GM18858 (cell line): Measurements from ENCODE around the gene COL8A1.

ENCODE experiments used
- ATAC-seq: cut with Tn5 transposase; IDR thresholded peaks from one replicate; pipeline ENCODE4 v1.9.1; 2021; ENCODE audit not compliant: unreplicated experiment

The COL8A1 gene

DNA sequence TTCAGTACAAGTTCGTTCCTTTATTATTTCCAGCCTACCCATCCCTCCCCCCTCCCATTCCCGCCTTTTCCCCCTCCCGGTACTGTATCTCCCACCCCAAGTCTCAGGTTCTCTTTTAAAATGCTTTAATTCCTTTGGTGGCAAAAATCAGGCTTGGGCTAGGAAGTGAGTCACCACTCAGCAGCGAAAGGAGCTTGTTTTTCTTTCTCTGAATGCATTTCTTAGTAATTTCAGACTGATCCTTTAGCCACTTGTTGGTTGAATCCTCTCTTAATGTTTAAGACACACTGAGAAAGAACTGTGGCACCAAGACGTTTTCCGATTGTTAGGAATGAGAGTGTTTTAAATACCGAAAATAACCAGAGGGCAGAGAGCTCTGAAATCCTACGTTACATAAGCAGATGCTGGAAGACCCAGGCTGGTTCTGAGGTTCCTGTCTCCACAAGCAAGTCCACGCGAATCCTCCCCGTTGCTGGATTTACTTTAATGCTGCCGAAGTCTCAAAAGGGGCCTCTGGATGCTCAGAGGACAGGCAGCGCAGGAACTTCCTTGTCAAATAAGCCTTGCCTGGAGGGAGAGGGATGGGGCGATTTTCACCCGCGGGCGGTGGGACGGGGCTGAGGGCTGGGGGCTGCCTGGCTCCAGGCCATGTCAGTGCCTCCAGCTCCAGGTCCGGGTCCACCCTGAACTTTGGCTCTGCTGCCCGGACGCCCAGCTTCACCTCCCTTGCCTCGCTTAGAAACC is 854 bp upstream of the COL8A1 start:
- no peak for ATAC-seq

- no peak for ATAC-seq
Observed at GRCh38 chr3:99639579-99639978, 1.2 kb downstream of the COL8A1 start.

- ATAC-seq, result no peak
Observed at GRCh38 chr3:99640214-99640851, 1.9 kb downstream of the COL8A1 start.

- no peak for ATAC-seq
Observed at GRCh38 chr3:99641480-99641879, 3.1 kb downstream of the COL8A1 start.

- ATAC-seq, result no peak
Observed at GRCh38 chr3:99641982-99642381, 3.6 kb downstream of the COL8A1 start.

GRCh38 chr3:99644017-99644416 is 5.6 kb downstream of the COL8A1 start:
- ATAC-seq, result no peak

DNA sequence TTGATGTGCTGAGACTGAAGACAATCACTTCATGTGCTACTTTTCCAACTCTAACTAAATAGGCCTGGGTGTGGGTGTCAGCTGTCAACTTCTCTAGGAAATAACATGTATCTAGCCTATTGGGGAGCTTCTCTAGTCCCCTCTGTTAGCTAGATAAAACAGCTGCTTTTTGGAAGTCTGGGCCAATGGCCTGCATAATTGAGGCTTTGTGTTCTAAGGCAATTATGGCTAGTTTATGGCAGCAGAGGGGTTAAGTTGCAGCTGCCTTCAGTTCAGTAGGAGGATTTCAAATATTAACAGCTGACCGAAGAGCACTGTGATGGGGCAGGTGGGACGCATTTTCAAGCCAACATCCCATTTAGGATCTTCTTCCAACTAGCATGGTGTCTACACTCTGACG is 6.4 kb downstream of the COL8A1 start:
- no peak for ATAC-seq

GRCh38 chr3:99645277-99646106 is 7.1 kb downstream of the COL8A1 start:
- ATAC-seq, result no peak

- ATAC-seq, result no peak
Observed at GRCh38 chr3:99646107-99646435, 7.7 kb downstream of the COL8A1 start.

DNA sequence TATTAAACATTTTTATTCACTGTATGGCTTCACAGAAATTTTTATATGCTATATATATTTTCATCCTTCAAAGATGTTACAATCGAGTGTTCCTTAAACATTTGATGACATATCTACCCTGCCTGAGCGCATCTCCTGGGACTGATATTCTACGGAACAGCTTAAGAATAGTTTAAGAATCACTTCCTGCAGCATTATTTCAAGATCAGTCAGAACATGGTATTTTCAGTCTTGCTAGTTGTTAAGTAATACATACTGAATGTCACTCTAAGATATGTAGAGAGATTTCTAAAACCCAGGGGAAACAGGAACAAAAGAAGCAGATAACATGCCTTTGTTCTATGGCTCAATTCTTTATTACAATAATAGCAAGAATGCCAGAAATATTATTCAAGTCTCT is 8.7 kb downstream of the COL8A1 start:
- ATAC-seq, result no peak

GRCh38 chr3:99648101-99648500 is 9.7 kb downstream of the COL8A1 start:
- ATAC-seq, result no peak

DNA sequence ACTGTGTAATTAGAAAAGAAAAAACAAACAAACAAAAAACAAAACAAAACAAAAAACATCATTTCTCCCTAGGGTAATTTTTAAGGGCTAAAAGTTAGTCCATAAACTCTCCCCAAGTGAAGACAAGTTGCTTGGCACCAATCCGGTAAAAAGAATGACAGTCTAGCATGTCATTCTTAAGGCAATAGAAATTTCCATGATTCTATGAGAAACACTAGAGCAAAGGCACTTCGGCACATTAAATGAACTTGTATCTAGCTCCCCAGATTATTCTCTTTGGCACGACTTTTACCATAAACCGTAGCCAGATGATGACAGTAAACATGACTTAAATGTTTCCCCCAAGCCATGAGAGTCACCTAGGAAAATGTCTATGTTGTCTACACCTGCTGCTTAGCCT is 10.1 kb downstream of the COL8A1 start:
- no peak for ATAC-seq

- no peak for ATAC-seq
Observed at GRCh38 chr3:99651531-99651930, 13.1 kb downstream of the COL8A1 start.

DNA sequence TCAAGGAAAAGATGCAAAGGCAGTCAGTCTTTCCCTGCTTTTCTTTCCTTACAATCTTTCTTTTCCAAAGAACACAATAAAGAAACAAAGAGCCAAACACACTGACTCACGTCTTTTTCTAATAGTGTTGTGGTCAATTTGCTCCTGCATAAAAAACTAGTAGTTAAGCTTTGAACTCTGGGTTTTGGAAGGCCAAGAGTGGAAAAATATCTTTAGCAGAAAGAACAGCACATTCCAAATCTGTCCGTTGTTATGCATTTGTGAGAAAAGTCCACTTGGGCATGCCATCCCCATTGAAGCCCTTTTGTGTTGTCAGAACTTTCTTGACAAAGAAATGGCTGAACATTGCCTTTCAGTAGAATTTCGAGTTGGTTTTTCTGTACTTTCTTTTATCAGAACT is 18.2 kb downstream of the COL8A1 start:
- no peak for ATAC-seq

GRCh38 chr3:99658274-99658673 is 19.9 kb downstream of the COL8A1 start:
- ATAC-seq, result no peak

GRCh38 chr3:99659032-99659431 is 20.6 kb downstream of the COL8A1 start:
- no peak for ATAC-seq

GRCh38 chr3:99659951-99660350 is 21.6 kb downstream of the COL8A1 start:
- no peak for ATAC-seq

- no peak for ATAC-seq
Observed at GRCh38 chr3:99662838-99663570, 24.6 kb downstream of the COL8A1 start.

GRCh38 chr3:99663977-99664376 is 25.6 kb downstream of the COL8A1 start:
- no peak for ATAC-seq

DNA sequence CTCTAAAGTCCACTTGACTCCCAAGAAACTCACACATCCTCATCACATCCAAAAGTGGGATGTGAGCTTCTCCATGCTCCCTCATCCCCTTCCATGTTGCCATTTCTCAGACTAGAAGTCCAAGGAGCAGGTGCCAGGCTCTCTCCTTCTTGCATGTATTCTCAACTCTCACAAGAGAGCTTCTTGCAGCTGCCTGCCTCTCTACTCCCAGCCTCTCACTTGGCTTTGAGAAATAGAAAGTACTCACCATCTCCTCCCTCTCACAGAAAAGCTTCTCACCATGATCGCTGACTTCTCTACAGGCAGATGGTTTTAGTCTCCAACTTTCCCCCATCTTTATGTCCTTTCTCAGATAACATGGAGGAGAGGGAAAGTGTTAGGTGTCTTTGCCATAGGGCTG is 26.6 kb downstream of the COL8A1 start:
- ATAC-seq, result no peak

DNA sequence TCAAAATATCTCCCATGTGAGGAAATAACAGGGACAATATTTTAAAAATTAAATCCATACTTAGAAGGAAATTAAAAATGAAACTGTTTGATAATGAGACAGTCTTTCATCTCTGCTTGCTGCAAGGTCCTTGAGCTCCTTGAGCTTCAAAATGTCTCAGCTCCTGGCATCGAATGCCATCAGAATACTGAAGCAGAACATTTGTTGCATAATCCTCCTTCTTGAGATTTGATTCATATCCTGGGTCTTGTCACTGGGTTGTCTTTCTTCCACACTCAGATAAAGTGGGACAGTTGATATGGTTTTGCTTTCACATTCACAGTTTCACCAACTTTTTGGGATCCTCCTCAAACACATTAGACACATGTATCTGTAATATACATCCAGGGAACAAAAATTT is 27.8 kb downstream of the COL8A1 start:
- ATAC-seq, result no peak
